Measurements from ENCODE around the gene AUH. TPM values are rescaled to one million over a fixed set of nuclear protein-coding genes. Genes with fewer than 3 reads are reported as not detected.

Gene AUH
- total RNA-seq, 1 experiment from 2014 or later = 21.7 TPM

DNA sequence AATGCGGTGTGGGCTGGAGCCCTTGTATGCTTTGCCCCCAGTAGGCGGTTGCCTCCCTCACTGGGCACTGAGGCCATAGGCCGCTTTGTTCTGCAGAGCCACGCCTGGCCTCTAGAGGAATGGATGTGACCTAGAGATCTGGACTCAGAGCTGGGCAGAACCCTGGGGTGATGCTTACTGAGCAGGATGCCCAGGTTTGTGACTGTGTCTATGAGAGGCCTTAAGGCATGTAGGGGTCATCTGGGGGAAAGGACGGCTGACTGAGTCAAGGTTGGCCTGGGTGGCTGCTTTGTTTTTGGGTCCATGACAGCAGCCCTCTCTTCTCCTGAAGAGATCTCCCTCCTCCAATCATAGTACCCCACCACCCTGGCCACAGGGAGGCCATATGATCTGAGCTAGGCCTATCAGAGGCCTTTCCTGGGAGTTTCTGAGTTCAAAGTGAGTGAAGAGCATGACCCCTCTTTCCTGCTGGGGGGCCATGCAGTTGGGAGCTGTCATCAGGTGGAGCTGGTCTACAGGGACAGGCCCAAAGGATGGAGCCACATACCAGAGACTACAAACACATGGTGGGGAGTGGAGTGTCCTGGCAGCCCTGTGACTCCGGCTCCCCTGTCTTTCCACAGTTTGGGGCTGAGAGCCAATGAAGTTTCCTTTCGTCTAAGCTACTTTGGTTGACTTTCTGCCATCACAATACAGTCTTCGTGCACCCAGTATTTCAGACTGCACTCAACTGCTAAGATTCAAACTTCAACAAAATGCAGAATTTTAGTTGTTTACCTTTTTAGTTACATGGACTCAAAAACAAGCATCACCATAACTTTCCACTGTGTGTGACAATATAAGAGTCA lies 165.4 kb downstream of the AUH start:
- Histone ChIP-seq H2BK5ac (ENCODE audit: insufficient read length, low read length) (no peak overlapping the region), H3K18ac (ENCODE audit: insufficient read length, low read depth, low read length) (no peak overlapping the region), H3T11ph (ENCODE audit: low read length) (no peak overlapping the region), H3K14ac (ENCODE audit: insufficient read depth, low read length) (no peak overlapping the region), H3K27me3 (ENCODE audit: insufficient read depth, low read length) (peaks cover 4% of the 10 kb centered on the region; the same call in 1 of the 2 replicates), H3K27ac (ENCODE audit: insufficient read length, low read depth, low read length) (no peak overlapping the region), H3K79me2 (ENCODE audit: insufficient read depth, low read length) (no peaks in the 10 kb centered on the region), H3K79me1 (ENCODE audit: insufficient read depth, low read depth, low read length, poor library complexity, severe bottlenecking) (no peaks in the 10 kb centered on the region), H4K5ac (ENCODE audit: insufficient read length, low read depth, low read length) (no peak overlapping the region), H2BK20ac (ENCODE audit: low read depth, low read length, poor library complexity, severe bottlenecking) (no peak overlapping the region), H4K8ac (replicated peaks; ENCODE audit: insufficient read length, low read depth, low read length) (no peak overlapping the region), H3K4ac (ENCODE audit: low read depth, low read length) (no peak overlapping the region), H3K4me1 (ENCODE audit: insufficient read depth, low read length) (peaks cover 5% of the 10 kb centered on the region; the same call in 1 of the 2 replicates), H2BK12ac (ENCODE audit: insufficient read length, low read depth, low read length) (no peak overlapping the region), H3K9me3 (ENCODE audit: control insufficient read depth, low read depth, low read length) (no peaks in the 10 kb centered on the region), H2BK120ac (ENCODE audit: low read depth, low read length, poor library complexity, severe bottlenecking) (no peak overlapping the region), H3K4me2 (ENCODE audit: insufficient read depth, insufficient read length, low read length) (no peak overlapping the region), H4K91ac (ENCODE audit: insufficient read length, low read depth, low read length) (no peak overlapping the region), H3K23ac (ENCODE audit: insufficient read length, low read depth, low read length) (no peak overlapping the region), H2AK5ac (ENCODE audit: insufficient read length, low read length) (no peak overlapping the region), H2AFZ (ENCODE audit: low read length) (no peak overlapping the region), H3K9ac (ENCODE audit: extremely low read depth, insufficient read length, low read length) (no peak overlapping the region), H4K20me1 (ENCODE audit: control insufficient read depth, insufficient read depth, insufficient read length) (no peaks in the 10 kb centered on the region), H3K23me2 (ENCODE audit: insufficient read length, low read depth, low read length, poor library complexity, severe bottlenecking) (no peaks in the 10 kb centered on the region), H3K56ac (ENCODE audit: insufficient read length, low read depth, low read length) (no peak overlapping the region), H2BK15ac (ENCODE audit: low read depth, low read length) (no peak overlapping the region)
- Mint-ChIP-seq H3K27ac (no peak overlapping the region), H3K9me3 (peaks cover 8 to 9% of the 10 kb centered on the region in 2 experiments; a peak in 4 of 5 replicates), H3K4me3 (no peak overlapping the region), H3K36me3 (ENCODE audit: insufficient read depth in 1 of 3, low read depth in 3 of 3) (peaks cover 0 to 13% (median 6%) of the 10 kb centered on the region in 3 experiments; a peak in 3 of 7 replicates), H3K4me1 (peaks cover 24 to 31% of the 10 kb centered on the region in 2 experiments), H3K27me3 (ENCODE audit: low read depth) (peaks cover 44% of the 10 kb centered on the region)
- TF ChIP-seq, protein P1, sequence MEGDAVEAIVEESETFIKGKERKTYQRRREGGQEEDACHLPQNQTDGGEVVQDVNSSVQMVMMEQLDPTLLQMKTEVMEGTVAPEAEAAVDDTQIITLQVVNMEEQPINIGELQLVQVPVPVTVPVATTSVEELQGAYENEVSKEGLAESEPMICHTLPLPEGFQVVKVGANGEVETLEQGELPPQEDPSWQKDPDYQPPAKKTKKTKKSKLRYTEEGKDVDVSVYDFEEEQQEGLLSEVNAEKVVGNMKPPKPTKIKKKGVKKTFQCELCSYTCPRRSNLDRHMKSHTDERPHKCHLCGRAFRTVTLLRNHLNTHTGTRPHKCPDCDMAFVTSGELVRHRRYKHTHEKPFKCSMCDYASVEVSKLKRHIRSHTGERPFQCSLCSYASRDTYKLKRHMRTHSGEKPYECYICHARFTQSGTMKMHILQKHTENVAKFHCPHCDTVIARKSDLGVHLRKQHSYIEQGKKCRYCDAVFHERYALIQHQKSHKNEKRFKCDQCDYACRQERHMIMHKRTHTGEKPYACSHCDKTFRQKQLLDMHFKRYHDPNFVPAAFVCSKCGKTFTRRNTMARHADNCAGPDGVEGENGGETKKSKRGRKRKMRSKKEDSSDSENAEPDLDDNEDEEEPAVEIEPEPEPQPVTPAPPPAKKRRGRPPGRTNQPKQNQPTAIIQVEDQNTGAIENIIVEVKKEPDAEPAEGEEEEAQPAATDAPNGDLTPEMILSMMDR (conservative IDR thresholded peaks at IDR 0.05) = no peak
- no peak for DNase-seq
- WGBS (ENCODE audit: extremely low coverage, insufficient read length, low lambda C conversion rate) = no CpG with 5 or more reads among the region's 8 CpGs
